ENCODE data around the gene KIAA1328. TPM values are rescaled to one million over a fixed set of nuclear protein-coding genes. Genes with fewer than 3 reads are reported as not detected.

KIAA1328 gene
- total and polyA plus RNA-seq, 5 donors, result 2.6 to 9.7 (median 7.5) TPM

DNA sequence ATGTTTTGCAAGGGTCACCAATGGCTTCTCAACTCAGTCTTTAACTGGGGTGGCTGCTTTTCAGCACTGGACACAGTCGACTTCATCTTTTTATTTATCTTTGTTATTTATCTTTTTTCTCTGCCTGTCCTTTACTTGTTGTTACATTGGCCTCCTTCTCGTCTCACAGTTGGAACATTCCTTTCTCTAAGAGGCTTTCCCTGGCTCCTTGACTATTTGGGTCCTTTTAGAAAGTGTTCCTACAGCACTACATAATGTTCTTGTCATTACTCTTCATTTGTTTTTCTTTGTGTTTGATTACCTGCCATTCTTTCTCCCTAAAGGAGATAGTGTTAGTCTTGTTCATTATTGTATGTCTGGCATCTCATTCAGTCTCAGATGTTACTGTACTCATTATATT, 122.0 kb downstream of the KIAA1328 start:
- ATAC-seq (no peak), DNase-seq (no peak)
- Histone ChIP-seq H3K27ac (ENCODE audit: low read length) (no peak overlapping the region), H3K27me3 (ENCODE audit: control insufficient read depth, insufficient read depth) (no peaks in the 10 kb centered on the region), H3K4me3 (ENCODE audit: low read length) (no peak overlapping the region), H3K9me3 (ENCODE audit: control insufficient read depth, low read length) (no peaks in the 10 kb centered on the region), H3K4me1 (ENCODE audit: control insufficient read depth, insufficient read depth, low read length) (no peaks in the 10 kb centered on the region)
- intact Hi-C loops (cut with DNase I), result no loop called here
- WGBS, result 61% methylated on average over 2 of the region's 2 CpGs

DNA sequence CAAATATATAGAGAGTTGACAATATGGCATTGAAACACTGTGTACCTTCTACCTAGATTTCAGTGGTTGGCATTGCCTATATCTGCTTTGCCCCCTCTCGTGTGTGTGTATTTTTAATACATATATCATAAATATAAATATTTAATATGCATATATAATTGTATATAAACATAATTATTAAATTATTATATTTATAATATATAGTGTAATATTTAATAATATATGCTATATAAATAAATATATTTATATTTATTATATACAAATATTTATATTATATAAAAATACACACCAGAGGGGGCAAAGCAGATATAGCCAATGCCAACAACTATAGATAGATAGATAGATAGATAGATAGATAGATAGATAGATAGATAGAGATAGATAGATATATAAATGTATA, 124.1 kb downstream of the KIAA1328 start:
- no peaks in the 10 kb centered on the region for H3K4me1 ChIP-seq (ENCODE audit: control insufficient read depth, insufficient read depth, low read length)
- DNase-seq, result no peak
- H3K27ac ChIP-seq (ENCODE audit: low read length), result no peak overlapping the region
- H3K9me3 ChIP-seq (ENCODE audit: control insufficient read depth, low read length), result no peaks in the 10 kb centered on the region
- WGBS, result 93% methylated on average over 1 of the region's 1 CpG
- intact Hi-C loops (cut with DNase I), result no loop called here
- H3K27me3 ChIP-seq (ENCODE audit: control insufficient read depth, insufficient read depth), result no peaks in the 10 kb centered on the region
- ATAC-seq, result no peak
- no peak overlapping the region for H3K4me3 ChIP-seq (ENCODE audit: low read length)

- Histone ChIP-seq H3K27me3 (ENCODE audit: control insufficient read depth, insufficient read depth) (no peaks in the 10 kb centered on the region), H3K27ac (ENCODE audit: low read length) (no peak overlapping the region), H3K4me1 (ENCODE audit: control insufficient read depth, insufficient read depth, low read length) (no peaks in the 10 kb centered on the region), H3K9me3 (ENCODE audit: control insufficient read depth, low read length) (no peaks in the 10 kb centered on the region), H3K4me3 (ENCODE audit: low read length) (no peak overlapping the region)
- intact Hi-C loops (cut with DNase I), result no loop called here
- ATAC-seq (no peak), DNase-seq (no peak)
- WGBS, result 96% methylated on average over 9 of the region's 9 CpGs
These were observed 131.1 kb downstream of the KIAA1328 start for GRCh38 chr18:36960038-36960437.

- no peak for DNase-seq
These were observed 134.5 kb downstream of the KIAA1328 start for GRCh38 chr18:36963464-36963863.

DNA sequence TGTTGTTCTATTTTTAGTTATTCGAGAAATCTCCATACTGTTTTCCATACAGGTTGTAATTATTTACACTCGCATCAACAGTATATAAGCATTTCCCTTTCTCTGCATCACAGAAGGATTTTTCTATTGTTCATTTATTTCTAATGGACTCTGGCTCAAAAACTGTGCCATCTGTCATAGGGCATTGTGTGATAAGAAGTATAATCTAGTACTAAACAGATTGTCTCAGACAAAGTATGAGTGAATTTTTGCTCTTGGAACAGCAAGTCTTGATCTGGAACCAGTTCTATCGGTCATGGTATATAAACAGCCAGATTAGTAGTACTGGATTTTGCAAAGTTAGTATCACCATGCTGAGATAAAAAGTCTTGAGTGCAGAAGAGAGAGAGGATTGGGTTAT, 145.8 kb downstream of the KIAA1328 start:
- DNase-seq (no peak), ATAC-seq (no peak)
- no peak overlapping the region for H3K27ac ChIP-seq (ENCODE audit: low read length)
- intact Hi-C loops (cut with DNase I), result no loop called here
- H3K27me3 ChIP-seq (ENCODE audit: control insufficient read depth, insufficient read depth), result no peaks in the 10 kb centered on the region
- WGBS, result 92% methylated on average over 3 of the region's 3 CpGs
- H3K4me3 ChIP-seq (ENCODE audit: low read length), result no peak overlapping the region
- H3K4me1 ChIP-seq (ENCODE audit: control insufficient read depth, insufficient read depth, low read length), result no peaks in the 10 kb centered on the region
- H3K9me3 ChIP-seq (ENCODE audit: control insufficient read depth, low read length), result no peaks in the 10 kb centered on the region

More at GRCh38 chr18:36963464-36963863, 134.5 kb downstream of the KIAA1328 start:
- WGBS, result 85% methylated on average over 2 of the region's 2 CpGs
- no peaks in the 10 kb centered on the region for H3K9me3 ChIP-seq (ENCODE audit: control insufficient read depth, low read length)
- H3K4me3 ChIP-seq (ENCODE audit: low read length), result no peak overlapping the region
- no peaks in the 10 kb centered on the region for H3K4me1 ChIP-seq (ENCODE audit: control insufficient read depth, insufficient read depth, low read length)
- H3K27me3 ChIP-seq (ENCODE audit: control insufficient read depth, insufficient read depth), result no peaks in the 10 kb centered on the region
- intact Hi-C loops (cut with DNase I), result no loop called here
- ATAC-seq, result no peak
- H3K27ac ChIP-seq (ENCODE audit: low read length), result no peak overlapping the region

- intact Hi-C loops (cut with DNase I), result no loop called here
- Histone ChIP-seq H3K27me3 (ENCODE audit: control insufficient read depth, insufficient read depth) (no peaks in the 10 kb centered on the region), H3K4me1 (ENCODE audit: control insufficient read depth, insufficient read depth, low read length) (no peaks in the 10 kb centered on the region), H3K9me3 (ENCODE audit: control insufficient read depth, low read length) (no peaks in the 10 kb centered on the region), H3K27ac (ENCODE audit: low read length) (no peak overlapping the region), H3K4me3 (ENCODE audit: low read length) (no peak overlapping the region)
- 88% methylated on average over 2 of the region's 2 CpGs for WGBS
- ATAC-seq (no peak), DNase-seq (no peak)
These were observed 148.2 kb downstream of the KIAA1328 start for GRCh38 chr18:36977121-36977520.

DNA sequence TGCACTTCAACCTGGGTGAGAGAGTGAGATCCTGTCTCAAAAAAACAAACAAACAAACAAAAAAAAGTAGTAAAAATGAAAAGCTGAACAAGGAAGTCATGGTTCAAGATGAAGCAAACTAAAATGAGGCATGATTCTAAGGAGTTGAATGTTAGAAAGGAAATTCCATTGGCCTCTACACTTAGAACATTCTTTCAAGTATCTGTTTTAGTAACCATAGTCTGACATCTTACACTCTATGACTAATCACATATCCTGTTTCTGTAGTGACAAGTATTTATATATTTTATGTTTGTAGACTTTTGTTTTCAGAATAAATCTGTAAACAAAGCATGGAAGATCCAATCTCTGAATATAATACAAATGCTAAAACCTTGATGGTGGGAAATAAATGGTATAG, 164.1 kb downstream of the KIAA1328 start:
- Histone ChIP-seq H3K27me3 (ENCODE audit: control insufficient read depth, insufficient read depth) (no peaks in the 10 kb centered on the region), H3K27ac (ENCODE audit: low read length) (no peak overlapping the region), H3K4me3 (ENCODE audit: low read length) (no peak overlapping the region), H3K9me3 (ENCODE audit: control insufficient read depth, low read length) (no peaks in the 10 kb centered on the region), H3K4me1 (ENCODE audit: control insufficient read depth, insufficient read depth, low read length) (no peaks in the 10 kb centered on the region)
- intact Hi-C loops (cut with DNase I), result no loop called here
- DNase-seq, result no peak
- no peak for ATAC-seq

DNA sequence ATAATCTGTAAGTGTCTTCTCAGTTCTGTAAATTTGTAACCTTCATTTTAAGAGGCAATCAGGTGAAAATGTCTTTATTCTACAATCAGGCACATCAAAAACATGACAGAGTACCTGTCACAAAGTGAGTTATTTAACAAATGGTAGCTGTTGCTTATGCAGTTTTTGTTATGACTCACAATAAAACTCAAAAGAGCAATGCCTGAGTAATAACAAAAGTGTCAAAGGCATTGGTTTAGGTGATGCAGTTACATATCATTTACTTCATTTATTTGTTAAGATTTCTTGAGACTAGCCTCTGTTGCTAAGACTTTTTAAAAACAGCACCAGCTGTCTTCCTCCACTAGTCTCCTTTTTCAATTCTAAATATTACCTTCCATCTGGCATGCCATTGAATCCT, 177.8 kb downstream of the KIAA1328 start:
- H3K4me3 ChIP-seq (ENCODE audit: low read length), result no peak overlapping the region
- no peak overlapping the region for H3K27ac ChIP-seq (ENCODE audit: low read length)
- H3K4me1 ChIP-seq (ENCODE audit: control insufficient read depth, insufficient read depth, low read length), result no peaks in the 10 kb centered on the region
- no peaks in the 10 kb centered on the region for H3K9me3 ChIP-seq (ENCODE audit: control insufficient read depth, low read length)
- intact Hi-C loops (cut with DNase I), result no loop called here
- no peaks in the 10 kb centered on the region for H3K27me3 ChIP-seq (ENCODE audit: control insufficient read depth, insufficient read depth)
- ATAC-seq (no peak), DNase-seq (no peak)

- H3K9me3 ChIP-seq (ENCODE audit: control insufficient read depth, low read length), result no peaks in the 10 kb centered on the region
- H3K4me1 ChIP-seq (ENCODE audit: control insufficient read depth, insufficient read depth, low read length), result no peaks in the 10 kb centered on the region
- no peak for DNase-seq
- no peak for ATAC-seq
- no peak overlapping the region for H3K4me3 ChIP-seq (ENCODE audit: low read length)
- H3K27me3 ChIP-seq (ENCODE audit: control insufficient read depth, insufficient read depth), result no peaks in the 10 kb centered on the region
- intact Hi-C loops (cut with DNase I), result no loop called here
- H3K27ac ChIP-seq (ENCODE audit: low read length), result no peak overlapping the region
These were observed 183.5 kb downstream of the KIAA1328 start for GRCh38 chr18:37012452-37012851.

DNA sequence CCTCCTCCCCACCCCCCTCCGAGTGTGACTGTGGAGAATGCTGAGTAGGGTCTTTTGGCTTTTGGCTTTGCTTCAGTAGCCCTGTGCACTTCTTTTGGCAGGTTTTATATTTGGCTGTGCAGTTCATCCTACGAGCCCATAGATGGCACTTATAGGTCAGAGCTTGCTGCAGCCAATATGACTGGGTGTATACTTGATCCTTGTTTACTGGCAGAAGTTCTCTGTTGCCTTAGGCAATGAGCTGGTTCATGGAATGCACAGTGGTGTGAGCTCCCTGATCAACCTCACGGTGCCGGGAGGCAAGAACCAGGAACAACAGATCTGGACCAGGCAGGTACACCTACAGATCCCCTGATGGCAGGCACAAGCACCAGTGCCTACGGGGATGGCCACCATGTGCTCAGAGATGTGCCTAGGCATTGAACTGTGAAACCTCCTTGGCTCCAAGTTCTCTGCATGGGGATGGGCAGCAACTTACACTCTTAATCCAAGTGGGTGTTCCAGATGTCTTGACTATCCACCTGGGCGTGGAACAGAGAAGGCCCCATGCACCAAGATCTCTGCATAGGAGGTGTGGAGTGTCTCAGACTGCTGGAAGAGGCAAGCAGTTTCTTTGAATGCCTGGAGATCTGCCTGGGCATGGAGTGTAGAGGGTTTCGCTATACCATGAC, 190.4 kb downstream of the KIAA1328 start:
- no peak for ATAC-seq
- DNase-seq, result no peak
- no peaks in the 10 kb centered on the region for H3K27me3 ChIP-seq (ENCODE audit: control insufficient read depth, insufficient read depth)
- H3K27ac ChIP-seq (ENCODE audit: low read length), result no peak overlapping the region
- intact Hi-C loops (cut with DNase I), result no loop called here
- H3K4me3 ChIP-seq (ENCODE audit: low read length), result no peak overlapping the region
- no peaks in the 10 kb centered on the region for H3K9me3 ChIP-seq (ENCODE audit: control insufficient read depth, low read length)
- 89% methylated on average over 7 of the region's 7 CpGs for WGBS
- H3K4me1 ChIP-seq (ENCODE audit: control insufficient read depth, insufficient read depth, low read length), result no peaks in the 10 kb centered on the region

GRCh38 chr18:37033419-37033818, 204.5 kb downstream of the KIAA1328 start:
- H3K9me3 ChIP-seq (ENCODE audit: control insufficient read depth, low read length), result no peaks in the 10 kb centered on the region
- 93% methylated on average over 2 of the region's 2 CpGs for WGBS
- DNase-seq, result no peak

GRCh38 chr18:37042381-37042780, 213.5 kb downstream of the KIAA1328 start:
- ATAC-seq (no peak), DNase-seq (no peak)
- no peak overlapping the region for H3K27ac ChIP-seq (ENCODE audit: low read length)
- intact Hi-C loops (cut with DNase I), result no loop called here
- no peaks in the 10 kb centered on the region for H3K27me3 ChIP-seq (ENCODE audit: control insufficient read depth, insufficient read depth)
- WGBS, result 96% methylated on average over 2 of the region's 2 CpGs
- no peak overlapping the region for H3K4me3 ChIP-seq (ENCODE audit: low read length)
- no peaks in the 10 kb centered on the region for H3K4me1 ChIP-seq (ENCODE audit: control insufficient read depth, insufficient read depth, low read length)
- H3K9me3 ChIP-seq (ENCODE audit: control insufficient read depth, low read length), result peaks cover 2% of the 10 kb centered on the region

More at GRCh38 chr18:37033419-37033818, 204.5 kb downstream of the KIAA1328 start:
- Histone ChIP-seq H3K27ac (ENCODE audit: low read length) (no peak overlapping the region), H3K27me3 (ENCODE audit: control insufficient read depth, insufficient read depth) (no peaks in the 10 kb centered on the region), H3K4me1 (ENCODE audit: control insufficient read depth, insufficient read depth, low read length) (no peaks in the 10 kb centered on the region), H3K4me3 (ENCODE audit: low read length) (no peak overlapping the region)
- intact Hi-C loops (cut with DNase I), result no loop called here
- no peak for ATAC-seq
